Upper lobe of left lung (tissue), 6 donors: Measurements from ENCODE around the gene FBXL20. TPM values are rescaled to one million over a fixed set of nuclear protein-coding genes. Genes with fewer than 3 reads are reported as not detected.
A peak's percentile ranks its signal among the peaks of the same experiment; 100 is the strongest.
"Not testable (repeated sequence)": the region's sequence is repeated elsewhere in the genome, so short reads cannot be mapped to it uniquely, and the experiment has no call there.

Experiments used
- ATAC-seq, 2 donors: fragments of 200-7000 bp; cut with Tn5 transposase; one replicate each; pipeline ENCODE4 v1.9.1; 2022; ENCODE audit warnings: mild to moderate bottlenecking in 2 of 2, moderate library complexity in 2 of 2; ENCODE audit not compliant: low FRiP score in 2 of 2
- DNase-seq, 2 donors: peaks; one replicate each; pipeline ENCODE4 v3.0.0-alpha.2; 2019 to 2020
- H3K27ac ChIP-seq, 4 donors: fragments of 200-600 bp; sonication (generic); one replicate each; pipeline ENCODE4 v1.5.1; 2016 to 2019
- H3K27me3 ChIP-seq, 4 donors: fragments of 200-600 bp; sonication (generic); one replicate each; pipeline ENCODE4 v1.5.1; 2017 to 2019
- H3K36me3 ChIP-seq, 4 donors: fragments of 200-600 bp; sonication (generic); one replicate each; pipeline ENCODE4 v1.5.1; 2016 to 2019
- H3K4me1 ChIP-seq, 4 donors: fragments of 200-600 bp; sonication (generic); one replicate each; pipeline ENCODE4 v1.5.1; 2018 to 2019
- H3K4me3 ChIP-seq, 4 donors: fragments of 200-600 bp; sonication (generic); one replicate each; pipeline ENCODE4 v1.5.1; 2017 to 2019; ENCODE audit warnings: mild to moderate bottlenecking in 2 of 4, moderate library complexity in 1 of 4
- H3K9me3 ChIP-seq, 4 donors: fragments of 200-600 bp; sonication (generic); one replicate each; pipeline ENCODE4 v1.5.1; 2018 to 2019
- CTCF ChIP-seq, 6 experiments: fragments of 450-650 bp in 4 of 6; fragments of 200-600 bp in 2 of 6; sonication (generic) in 2 of 6; IDR thresholded peaks; one replicate each; pipeline ENCODE4 v1.5.1; 2016 to 2019; ENCODE audit warnings: antibody characterized with exemption in 6 of 6
- EP300 ChIP-seq, 4 donors: sonication (generic); formaldehyde crosslinking; IDR thresholded peaks; one replicate each; pipeline ENCODE4 v1.5.1; 2017; ENCODE audit warnings: antibody characterized with exemption in 4 of 4, control low read depth in 2 of 4
- POLR2A ChIP-seq, 4 donors: fragments of 450-650 bp; IDR thresholded peaks; one replicate each; pipeline ENCODE4 v1.5.1; 2016 to 2017; ENCODE audit warnings: antibody characterized with exemption in 4 of 4, mild to moderate bottlenecking in 2 of 4
- POLR2AphosphoS5 ChIP-seq, 2 donors: sonication (generic); formaldehyde crosslinking; IDR thresholded peaks; one replicate each; pipeline ENCODE4 v1.5.1; 2017; ENCODE audit warnings: antibody characterized with exemption in 2 of 2
- WGBS, 2 donors: methylation state at CpG; one replicate each; pipeline ENCODE4 v1.1.5; 2017 to 2018; 5-methylcytosine and 5-hydroxymethylcytosine counted together
- total RNA-seq, 6 donors: library from RNA; depleted of rRNA in 4 of 6; stranded (reverse); fragments of >200 nt in 4 of 6; gene quantifications; one replicate each; pipeline versions ENCODE4 v1.1.0 to v1.2.1, GENCODE V29; 2016 to 2021
- donor health status: DM: no; HTN: no; CAD: no; lungs with moderate emphysema.
- donor health status: DM: no; HTN: yes; CAD: no; lungs with severe emphysema.

FBXL20 gene
- total RNA-seq, 6 donors from 2014 or later, result 7.6 to 53.4 (median 30.4) TPM

DNA sequence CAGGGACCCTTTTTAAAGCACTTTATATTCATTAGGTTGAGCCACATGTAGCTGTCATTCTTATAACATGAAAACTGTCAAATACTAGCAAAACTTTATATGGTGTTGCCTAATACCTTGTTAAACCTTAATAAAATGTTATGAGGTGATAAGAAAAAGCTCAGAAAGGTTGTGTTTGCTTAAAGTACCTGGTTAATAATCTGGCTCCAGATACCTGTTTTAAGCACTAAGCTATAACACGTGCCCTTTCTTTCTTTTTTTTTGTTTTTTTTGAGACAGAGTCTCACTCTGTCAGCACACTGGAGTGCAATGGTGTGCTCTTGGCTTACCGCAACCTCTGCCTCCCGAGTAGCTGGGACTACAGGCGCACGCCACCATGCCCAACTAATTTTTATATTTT lies 116.7 kb downstream of the FBXL20 start:
- ATAC-seq (peak in 1 of 2 donors; percentile 46), DNase-seq (no peak)
- Histone ChIP-seq H3K9me3 (no peaks in the 10 kb centered on the region), H3K27ac (no peak overlapping the region), H3K27me3 (no peaks in the 10 kb centered on the region), H3K36me3 (peaks cover 0 to 10% (median 2%) of the 10 kb centered on the region in 4 donors), H3K4me3 (no peak overlapping the region), H3K4me1 (peaks cover 7 to 24% (median 7%) of the 10 kb centered on the region in 4 donors)
- 86 to 88% methylated on average over 5 of the region's 5 CpGs for WGBS, 2 donors
- TF ChIP-seq CTCF (IDR thresholded peaks at IDR 0.05) (no peak), POLR2A (IDR thresholded peaks at IDR 0.05) (no peak), EP300 (IDR thresholded peaks at IDR 0.05) (no peak), POLR2AphosphoS5 (IDR thresholded peaks at IDR 0.05) (no peak)

DNA sequence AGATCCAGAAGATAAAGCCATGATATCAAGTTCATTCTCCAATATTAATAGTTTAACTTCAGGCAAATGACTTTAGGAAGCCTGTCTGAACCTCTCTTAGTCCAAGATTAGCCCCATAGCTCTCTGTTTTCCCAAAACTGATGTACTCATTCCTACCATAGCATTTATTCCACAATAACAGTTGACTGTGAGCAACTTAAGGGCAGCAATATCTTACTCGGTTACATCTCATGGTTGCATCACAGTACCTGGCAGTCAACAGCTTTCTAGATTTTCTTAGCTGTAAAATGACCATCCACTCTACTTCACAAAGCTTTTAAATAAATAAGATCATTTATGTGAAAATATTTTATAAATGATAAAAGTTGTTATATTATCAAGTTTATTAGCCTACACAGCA lies 117.5 kb downstream of the FBXL20 start:
- peaks cover 7 to 24% (median 7%) of the 10 kb centered on the region in 4 donors for H3K4me1 ChIP-seq
- no peak overlapping the region for H3K27ac ChIP-seq
- DNase-seq (no peak), ATAC-seq (no peak)
- peaks cover 5 to 18% (median 6%) of the 10 kb centered on the region in 4 donors for H3K36me3 ChIP-seq
- no peaks in the 10 kb centered on the region for H3K27me3 ChIP-seq
- H3K9me3 ChIP-seq, result no peaks in the 10 kb centered on the region
- no peak overlapping the region for H3K4me3 ChIP-seq
- WGBS, 2 donors, result 65 to 68% methylated on average over 1 of the region's 1 CpG
- TF ChIP-seq EP300 (IDR thresholded peaks at IDR 0.05) (no peak), POLR2AphosphoS5 (IDR thresholded peaks at IDR 0.05) (no peak), CTCF (IDR thresholded peaks at IDR 0.05) (no peak), POLR2A (IDR thresholded peaks at IDR 0.05) (no peak)

DNA sequence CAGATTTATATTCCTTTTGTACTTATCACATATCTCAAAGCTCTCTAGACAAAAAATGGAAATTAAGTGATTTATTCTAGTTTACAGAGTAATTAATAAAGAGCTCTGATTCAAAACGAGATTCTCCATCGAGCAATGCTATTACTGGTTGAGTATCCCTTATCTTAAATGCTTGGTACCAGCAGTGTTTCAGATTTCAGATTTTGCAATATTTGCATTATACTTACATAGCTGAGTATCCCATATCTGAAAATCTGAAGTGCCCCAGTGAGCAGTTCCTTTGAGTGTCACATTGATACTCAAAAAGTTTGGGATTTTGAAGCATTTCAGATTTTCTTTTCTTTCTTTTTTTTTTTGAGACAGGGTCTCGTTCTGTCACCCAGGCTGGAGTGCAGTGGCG lies 118.3 kb downstream of the FBXL20 start:
- DNase-seq (no peak), ATAC-seq (no peak)
- 62 to 69% methylated on average over 4 of the region's 4 CpGs for WGBS, 2 donors
- TF ChIP-seq POLR2A (IDR thresholded peaks at IDR 0.05) (no peak), EP300 (IDR thresholded peaks at IDR 0.05) (no peak), POLR2AphosphoS5 (IDR thresholded peaks at IDR 0.05) (no peak)
- H3K27me3 ChIP-seq, result no peaks in the 10 kb centered on the region
- H3K4me1 ChIP-seq, result peaks cover 7 to 24% (median 7%) of the 10 kb centered on the region in 4 donors
- no peaks in the 10 kb centered on the region for H3K9me3 ChIP-seq
- H3K36me3 ChIP-seq, result peaks cover 6 to 21% (median 10%) of the 10 kb centered on the region in 4 donors
- no peak overlapping the region for H3K27ac ChIP-seq
- no peak overlapping the region for H3K4me3 ChIP-seq

DNA sequence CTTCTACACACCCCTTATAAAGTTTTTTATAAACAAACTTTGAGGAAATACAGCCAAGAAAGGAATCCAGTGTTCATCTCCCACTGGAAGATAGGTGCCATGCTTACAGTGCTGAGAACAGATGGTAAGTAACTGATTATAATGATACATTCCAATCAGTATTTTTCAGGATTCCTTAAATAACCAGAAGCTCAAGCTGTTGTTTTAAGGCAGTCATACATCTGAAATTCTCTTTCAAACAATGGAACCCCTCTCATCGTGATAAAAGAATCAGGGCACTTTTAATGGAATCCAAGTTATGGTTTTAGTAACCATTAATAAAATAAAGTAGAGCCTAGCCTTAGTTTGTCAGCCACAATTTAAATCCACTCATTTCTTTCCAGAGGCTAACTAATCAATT lies 119.6 kb downstream of the FBXL20 start:
- no peak for ATAC-seq
- Histone ChIP-seq H3K4me3 (no peak overlapping the region), H3K4me1 (peaks cover 7 to 24% (median 7%) of the 10 kb centered on the region in 4 donors), H3K27ac (no peak overlapping the region), H3K27me3 (no peaks in the 10 kb centered on the region), H3K9me3 (no peaks in the 10 kb centered on the region), H3K36me3 (peaks cover 6 to 31% (median 14%) of the 10 kb centered on the region in 4 donors)
- no peak for TF ChIP-seq EP300 (IDR thresholded peaks at IDR 0.05)
- no peak for TF ChIP-seq CTCF (IDR thresholded peaks at IDR 0.05)
- TF ChIP-seq POLR2AphosphoS5 (IDR thresholded peaks at IDR 0.05), result no peak
- no peak for TF ChIP-seq POLR2A (IDR thresholded peaks at IDR 0.05)
- no peak for DNase-seq
- 45 to 50% methylated on average over 1 of the region's 1 CpG for WGBS, 2 donors

DNA sequence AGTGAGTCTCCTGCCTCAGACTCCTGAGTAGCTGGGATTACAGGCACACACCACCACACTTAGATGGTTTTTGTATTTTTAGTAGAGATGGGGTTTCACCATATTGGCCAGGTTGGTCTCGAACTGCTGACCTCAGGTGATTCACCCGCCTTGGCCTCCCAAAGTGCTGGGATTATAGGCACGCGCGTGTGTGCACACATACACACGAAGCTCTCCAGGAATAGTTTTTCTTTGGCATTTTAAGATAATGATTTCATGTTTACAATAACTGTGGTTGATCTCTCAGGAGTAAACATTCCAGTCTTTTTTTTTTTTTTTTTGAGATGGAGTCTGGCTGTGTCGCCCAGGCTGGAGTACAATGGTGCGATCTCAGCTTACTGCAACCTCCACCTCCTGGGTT lies 123.2 kb downstream of the FBXL20 start:
- not testable (repeated sequence) for H3K27ac ChIP-seq, H3K4me3 ChIP-seq, H3K9me3 ChIP-seq, H3K27me3 ChIP-seq, DNase-seq, ATAC-seq
- H3K4me1 ChIP-seq, result peaks cover 7 to 11% (median 7%) of the 10 kb centered on the region in 4 donors
- WGBS, 2 donors, result 95 to 99% methylated on average over 8 of the region's 8 CpGs
- H3K36me3 ChIP-seq, result peaks cover 6 to 56% (median 25%) of the 10 kb centered on the region in 4 donors

- Histone ChIP-seq H3K36me3 (peaks cover 6 to 60% (median 27%) of the 10 kb centered on the region in 4 donors), H3K4me3 (no peak overlapping the region), H3K27me3 (no peaks in the 10 kb centered on the region), H3K4me1 (peaks cover 1 to 10% (median 7%) of the 10 kb centered on the region in 4 donors), H3K9me3 (no peaks in the 10 kb centered on the region), H3K27ac (no peak overlapping the region)
- DNase-seq (no peak), ATAC-seq (no peak)
- 89 to 92% methylated on average over 6 of the region's 6 CpGs for WGBS, 2 donors
- TF ChIP-seq POLR2A (IDR thresholded peaks at IDR 0.05) (no peak), POLR2AphosphoS5 (IDR thresholded peaks at IDR 0.05) (no peak), EP300 (IDR thresholded peaks at IDR 0.05) (no peak), CTCF (IDR thresholded peaks at IDR 0.05) (no peak)
Observed at GRCh38 chr17:39277110-39277509, 124.3 kb downstream of the FBXL20 start.
